Measurements from ENCODE around the gene CSF2.

Gene CSF2

DNA sequence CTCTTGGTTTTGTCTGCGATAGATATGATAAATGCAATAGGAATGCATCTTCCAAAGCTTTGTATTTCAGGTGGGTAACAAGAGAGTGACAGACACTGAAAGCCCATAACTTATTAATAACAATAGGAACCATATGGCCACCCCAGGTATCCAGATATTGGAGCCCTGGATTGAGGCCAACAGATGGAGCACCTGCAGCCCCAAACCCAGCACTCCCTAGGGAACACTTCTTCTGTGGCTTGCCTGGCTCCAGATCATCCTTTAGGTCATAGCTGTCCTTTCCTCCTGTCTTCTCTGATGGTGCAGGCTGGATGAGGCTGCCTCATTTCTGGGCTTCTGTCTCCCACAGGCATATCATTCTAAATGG, 18.2 kb upstream of the CSF2 start:
- DNase-seq: no peak

DNA sequence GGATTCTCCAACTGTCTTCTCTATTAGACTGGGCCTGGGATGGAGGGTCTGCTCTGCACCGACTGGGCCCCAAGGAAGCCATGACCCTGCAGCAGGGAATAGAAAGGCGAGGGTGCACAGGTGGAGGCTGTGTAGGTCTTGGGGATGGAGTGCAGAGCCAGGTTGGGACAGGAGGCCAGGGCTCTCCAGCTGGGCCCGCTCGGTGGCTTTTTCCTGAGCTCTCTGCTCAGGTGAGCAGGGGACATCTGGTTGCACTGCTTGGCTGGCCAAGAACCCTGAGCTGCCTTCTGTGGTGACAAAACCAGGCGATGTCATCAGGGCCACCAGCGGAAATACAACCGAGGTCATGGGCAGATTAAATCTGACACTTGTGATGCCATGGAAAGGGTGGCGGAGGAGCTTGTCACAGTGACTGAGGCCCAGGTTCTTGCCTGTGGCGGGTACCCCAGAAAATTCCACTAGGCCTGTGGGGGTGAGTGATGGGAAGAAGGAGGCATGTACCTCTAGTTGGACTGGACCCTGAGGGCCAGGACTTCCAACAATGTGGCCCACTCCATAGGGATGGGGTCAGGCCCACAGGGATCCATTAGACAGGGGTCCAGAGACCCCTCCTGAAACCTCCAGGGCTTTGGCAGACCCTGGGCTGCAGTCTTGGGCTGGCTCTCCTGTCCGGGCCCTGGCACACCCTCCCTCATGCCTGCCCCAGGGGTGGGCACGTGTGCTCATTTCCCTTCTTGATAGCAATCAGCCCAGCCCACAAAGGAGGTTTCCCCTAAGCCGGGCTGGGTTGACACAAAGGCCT, 17.6 kb upstream of the CSF2 start:
- DNase-seq: peak; percentile 76

DNA sequence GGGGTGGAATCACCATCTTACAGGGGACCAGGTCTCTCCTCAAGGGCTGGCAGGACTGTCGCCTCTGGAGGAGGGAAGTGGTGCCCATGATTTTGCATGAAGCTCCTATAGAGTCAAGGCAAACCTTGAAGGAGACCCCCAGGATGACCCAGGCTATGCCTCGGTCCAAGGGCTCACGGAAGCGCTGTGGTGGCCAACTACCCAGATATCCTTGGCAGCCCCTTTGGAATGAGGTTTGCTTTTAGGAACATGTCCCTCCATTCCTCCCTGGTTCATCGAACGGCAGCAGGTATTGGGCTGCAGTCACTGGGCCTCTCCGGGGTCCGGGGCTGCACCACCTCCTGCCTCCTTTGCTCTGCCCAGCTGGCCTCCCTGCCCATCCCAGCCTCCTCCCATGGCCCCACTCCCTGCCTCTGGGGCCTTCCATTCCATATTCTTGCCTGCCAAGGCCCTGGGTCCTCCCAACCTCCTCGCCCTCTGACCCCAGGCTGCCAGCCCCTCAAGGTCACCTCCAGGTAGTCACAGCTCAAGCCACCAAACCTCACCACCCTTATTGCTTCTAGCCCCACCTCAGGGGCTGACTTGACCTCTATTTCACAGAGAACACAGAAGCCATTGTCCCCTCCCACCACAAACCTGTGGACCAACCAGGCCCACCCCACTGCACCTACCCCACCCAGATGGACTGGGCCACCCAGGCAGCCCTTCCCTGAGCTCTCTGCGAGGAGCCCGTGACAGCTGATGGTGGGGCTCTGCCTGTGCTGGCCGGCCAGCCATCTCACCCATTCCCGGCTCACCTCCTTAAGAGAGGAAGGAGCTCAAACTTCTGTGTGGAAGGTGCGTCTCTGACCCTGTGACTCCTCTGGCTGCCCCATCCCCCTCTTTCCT, 16.7 kb upstream of the CSF2 start:
- DNase-seq: no peak

DNA sequence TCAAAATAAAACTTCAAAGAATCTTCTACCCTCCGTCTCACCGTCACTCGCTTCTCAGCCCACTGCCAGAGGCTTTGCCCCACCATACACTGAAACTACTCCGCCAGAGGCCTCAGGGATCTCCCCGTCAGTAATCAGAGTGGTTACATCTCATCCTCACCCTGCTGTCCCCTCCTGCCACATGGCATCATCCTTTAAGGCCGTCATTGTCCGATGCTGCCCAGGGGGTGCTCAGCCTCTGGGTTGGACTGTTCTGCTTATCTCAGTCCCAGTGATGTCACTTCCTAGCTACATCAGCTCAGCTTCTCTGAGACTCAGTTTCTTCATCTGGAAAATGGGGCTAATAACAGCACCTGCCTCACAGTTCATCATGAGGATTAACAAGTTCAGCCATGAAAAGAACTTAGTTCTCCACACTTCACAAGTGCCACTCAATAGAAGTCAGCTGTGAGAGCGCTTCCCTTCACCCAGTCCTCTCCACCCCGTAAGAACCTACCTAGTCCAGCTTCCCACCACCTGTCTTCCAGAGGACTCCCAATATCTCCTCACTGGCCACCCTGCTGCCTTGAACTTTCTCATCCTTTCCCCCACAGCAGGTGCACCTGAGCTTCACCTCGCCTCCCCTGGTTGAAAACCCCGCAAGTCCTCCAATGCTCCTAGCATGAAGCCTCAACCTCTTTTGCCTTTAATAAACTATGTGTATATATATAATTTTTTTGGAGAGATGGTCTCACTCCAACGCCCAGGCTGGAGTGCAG, 15.9 kb upstream of the CSF2 start:
- DNase-seq: no peak

DNA sequence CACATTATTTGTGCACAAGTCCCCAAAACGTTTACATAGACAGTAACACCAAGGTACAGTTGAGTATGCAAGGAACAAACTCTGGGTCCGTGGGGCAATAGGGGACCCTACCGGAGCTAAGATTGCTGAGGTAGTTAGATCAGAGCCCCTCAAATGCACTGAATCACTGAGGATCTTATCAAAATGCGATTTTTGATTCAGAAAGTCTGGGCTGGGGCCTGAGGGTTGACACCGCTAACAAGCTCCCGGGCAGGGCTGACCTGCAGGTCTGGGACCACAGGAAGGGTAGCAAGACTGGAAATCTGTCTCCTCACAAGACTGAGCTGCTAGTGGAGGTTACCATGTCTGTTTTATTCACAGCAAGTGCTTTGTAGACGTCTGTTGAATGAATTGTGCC, 14.9 kb upstream of the CSF2 start:
- no peak for DNase-seq

DNA sequence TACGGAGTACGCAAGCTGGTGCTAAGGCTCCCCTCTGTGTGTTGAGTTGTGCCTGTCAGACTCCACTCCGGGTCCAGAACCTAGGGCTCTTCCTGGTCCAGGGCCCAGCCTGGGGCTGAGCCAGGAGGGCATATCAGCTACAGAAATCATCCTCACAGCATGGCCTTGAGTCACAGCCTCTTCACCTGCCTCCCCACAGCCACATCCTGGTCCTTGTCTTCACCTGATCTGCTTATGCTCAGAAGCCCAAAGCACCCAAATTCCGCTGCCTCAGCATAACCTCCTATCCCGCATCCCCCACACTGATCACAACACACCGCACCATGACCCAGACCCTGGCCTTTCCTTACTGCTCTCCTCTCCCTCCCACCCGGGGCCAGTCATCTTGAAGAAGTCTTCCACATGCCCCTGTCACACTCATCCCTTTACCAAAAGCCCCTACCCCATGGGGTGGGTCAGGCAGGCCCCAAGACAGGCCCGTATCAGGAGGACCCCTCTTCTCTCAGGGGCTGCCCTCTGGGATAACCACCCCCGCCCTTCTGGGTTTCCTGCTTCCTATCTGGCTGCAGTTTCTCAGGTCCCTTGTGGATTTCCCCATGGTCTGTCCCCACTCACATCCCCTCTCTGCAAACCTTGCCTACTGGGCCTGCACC, 14.4 kb upstream of the CSF2 start:
- peak; percentile 61 for DNase-seq

DNA sequence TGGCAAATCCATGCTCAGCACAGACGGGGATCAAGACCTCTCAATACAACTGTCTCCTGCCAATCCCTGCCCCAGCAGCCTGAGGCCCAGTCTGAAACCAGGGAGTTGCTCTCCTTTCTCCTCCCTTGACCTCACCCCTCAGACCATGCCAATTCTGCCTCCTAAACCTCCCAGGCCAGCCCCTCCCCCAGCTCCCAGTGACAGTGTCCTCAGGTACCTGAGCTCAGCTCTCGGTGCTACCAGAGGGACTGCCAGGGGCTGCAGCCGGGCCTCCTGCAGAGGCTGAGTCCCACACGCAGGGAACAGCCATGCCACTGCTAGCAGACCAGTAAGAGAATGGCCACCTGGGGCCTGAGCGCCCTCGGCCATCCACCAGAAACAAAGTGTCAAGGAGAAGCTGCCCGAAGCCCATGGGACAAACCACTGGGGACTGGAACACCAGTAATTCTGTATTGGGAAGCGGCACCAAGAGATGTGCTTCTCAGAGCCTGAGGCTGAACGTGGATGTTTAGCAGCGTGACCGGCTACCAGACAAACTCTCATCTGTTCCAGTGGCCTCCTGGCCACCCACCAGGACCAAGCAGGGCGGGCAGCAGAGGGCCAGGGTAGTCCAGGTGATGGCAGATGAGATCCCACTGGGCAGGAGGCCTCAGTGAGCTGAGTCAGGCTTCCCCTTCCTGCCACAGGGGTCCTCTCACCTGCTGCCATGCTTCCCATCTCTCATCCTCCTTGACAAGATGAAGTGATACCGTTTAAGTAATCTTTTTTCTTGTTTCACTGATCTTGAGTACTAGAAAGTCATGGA, 13.7 kb upstream of the CSF2 start:
- DNase-seq: no peak

DNA sequence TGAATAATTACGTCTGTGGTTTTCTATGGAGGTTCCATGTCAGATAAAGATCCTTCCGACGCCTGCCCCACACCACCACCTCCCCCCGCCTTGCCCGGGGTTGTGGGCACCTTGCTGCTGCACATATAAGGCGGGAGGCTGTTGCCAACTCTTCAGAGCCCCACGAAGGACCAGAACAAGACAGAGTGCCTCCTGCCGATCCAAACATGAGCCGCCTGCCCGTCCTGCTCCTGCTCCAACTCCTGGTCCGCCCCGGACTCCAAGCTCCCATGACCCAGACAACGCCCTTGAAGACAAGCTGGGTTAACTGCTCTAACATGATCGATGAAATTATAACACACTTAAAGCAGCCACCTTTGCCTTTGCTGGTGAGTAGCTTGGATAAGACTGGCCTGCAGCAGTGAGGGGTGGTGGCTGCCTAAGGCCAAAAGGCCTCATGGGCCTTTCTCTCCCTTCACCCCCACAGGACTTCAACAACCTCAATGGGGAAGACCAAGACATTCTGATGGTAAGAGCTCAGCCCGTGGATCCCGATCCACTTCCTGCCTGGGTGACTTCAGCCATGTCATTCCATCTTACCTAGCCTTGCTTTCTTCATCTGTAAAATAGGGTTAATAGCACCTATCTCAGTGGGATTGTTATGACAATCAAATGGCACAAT, 13.0 kb upstream of the CSF2 start, which contains the start of gene IL3:
IL3 (plus strand) TSS at position 155 of the 661 bp plus-strand sequence; CDS start at position 207, 52 bp downstream.
- no peak for DNase-seq

DNA sequence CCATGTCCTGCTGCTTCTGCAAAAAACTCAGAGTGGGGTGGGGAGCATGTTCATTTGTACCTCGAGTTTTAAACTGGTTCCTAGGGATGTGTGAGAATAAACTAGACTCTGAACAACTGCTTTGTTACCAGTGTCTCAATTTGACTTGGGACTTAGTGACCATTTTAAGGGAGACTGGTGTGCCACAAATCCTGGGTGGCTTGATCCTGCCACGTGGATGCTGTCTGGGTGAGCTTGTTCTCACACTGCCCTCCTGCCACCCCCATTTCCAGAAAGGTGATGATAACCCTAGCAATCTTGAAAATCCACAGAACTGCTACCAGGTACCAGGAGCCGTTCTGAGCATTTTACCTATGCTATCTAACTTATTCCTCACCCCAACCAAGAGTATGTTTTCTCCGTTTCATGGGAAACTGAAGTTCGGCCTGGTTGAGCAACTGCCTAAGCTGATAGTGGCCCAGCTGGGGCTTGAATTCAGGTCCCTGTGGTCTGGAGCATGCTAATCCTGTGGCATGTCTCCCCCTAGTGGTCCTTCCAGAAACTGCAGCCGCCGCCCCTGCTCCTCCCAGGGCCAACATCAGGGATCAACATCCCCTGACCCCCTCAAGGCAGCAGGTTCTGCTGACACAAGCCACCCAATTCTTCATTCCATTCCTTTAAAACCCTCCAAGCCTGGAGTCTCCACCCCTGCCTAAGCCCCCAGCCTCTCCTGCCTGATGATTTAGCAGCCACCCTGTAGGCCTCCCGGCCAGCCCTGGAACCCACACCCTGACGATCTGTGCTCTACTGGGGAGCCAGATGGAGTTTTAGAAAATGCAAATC, 10.3 kb upstream of the CSF2 start:
- DNase-seq: peak; percentile 62

DNA sequence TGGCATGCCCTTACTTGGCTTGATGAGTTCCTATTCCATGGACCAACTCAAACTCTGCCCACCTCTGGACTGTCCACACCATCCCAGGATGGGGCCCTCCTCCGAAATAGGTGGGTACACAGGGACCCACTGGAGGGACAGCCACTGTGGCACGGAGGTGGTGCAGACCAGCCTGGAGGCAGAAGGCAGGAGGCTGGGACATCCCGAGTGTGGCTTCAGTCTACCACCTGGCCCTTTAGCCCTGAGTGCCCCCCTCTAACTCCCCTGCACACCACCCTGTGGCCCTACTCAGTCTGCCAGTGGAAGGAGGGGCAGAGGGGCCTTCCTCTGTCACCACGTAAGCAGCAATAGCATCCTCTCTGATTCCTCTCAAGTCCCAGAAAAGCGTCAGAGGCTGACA, 9.4 kb upstream of the CSF2 start:
- DNase-seq: no peak

DNA sequence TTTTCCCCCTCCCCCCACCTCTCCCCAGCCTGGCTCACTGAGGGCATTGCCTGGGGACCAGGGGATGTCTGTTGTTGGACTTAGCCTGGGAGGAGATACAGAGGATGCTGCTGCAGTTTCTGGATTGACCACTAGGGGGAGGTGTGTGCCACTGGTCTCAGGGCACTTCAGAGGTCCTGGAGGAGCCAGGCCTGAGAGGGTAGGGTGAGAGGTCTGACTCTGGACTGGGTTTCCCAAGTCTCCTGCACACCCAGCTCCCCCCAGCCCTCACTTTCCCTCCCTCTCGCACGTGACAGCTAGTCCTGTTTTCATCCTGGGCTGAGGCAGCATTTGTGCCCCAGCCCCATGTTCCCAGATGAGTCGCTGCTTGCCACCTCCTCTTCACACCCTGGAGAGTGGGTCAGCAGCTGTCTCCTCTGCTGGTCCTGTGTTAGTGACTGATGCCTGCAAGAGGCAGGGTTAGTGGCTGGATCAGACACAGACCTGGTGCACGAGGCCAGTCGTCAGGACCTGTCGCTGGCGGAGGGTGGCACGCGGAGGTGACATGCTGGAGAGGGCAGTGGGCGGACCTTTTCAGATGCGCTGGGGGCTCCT, 8.8 kb upstream of the CSF2 start:
- peak; percentile 58 for DNase-seq

DNA sequence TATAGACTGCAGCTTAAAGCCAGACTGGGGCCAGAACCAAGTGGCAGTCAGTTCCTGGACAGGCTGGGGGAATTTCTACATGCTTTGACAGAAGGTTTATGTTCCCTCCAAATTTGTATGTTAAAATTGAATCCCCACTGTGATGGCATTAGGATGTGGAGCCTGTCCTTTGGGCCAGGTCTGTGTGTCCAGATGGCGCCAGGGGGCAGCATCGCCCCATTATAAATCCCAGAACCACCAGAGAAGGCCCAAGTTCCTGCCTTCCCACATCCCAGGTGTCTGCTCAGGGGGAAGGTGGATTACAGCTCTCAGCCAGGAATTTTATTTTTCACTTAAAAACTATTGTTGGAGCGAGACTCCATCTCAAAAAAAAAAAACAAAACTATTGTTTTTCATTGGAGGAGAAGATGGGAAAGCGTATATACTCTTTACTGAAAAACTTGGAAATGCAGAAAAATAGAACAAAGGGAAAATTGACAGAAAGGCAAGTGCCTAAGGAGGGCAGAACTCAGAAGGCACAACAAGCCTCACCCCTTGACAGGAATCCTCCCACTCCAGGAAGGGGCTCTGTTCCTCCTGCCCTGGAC, 8.1 kb upstream of the CSF2 start:
- DNase-seq: peak; percentile 36

DNA sequence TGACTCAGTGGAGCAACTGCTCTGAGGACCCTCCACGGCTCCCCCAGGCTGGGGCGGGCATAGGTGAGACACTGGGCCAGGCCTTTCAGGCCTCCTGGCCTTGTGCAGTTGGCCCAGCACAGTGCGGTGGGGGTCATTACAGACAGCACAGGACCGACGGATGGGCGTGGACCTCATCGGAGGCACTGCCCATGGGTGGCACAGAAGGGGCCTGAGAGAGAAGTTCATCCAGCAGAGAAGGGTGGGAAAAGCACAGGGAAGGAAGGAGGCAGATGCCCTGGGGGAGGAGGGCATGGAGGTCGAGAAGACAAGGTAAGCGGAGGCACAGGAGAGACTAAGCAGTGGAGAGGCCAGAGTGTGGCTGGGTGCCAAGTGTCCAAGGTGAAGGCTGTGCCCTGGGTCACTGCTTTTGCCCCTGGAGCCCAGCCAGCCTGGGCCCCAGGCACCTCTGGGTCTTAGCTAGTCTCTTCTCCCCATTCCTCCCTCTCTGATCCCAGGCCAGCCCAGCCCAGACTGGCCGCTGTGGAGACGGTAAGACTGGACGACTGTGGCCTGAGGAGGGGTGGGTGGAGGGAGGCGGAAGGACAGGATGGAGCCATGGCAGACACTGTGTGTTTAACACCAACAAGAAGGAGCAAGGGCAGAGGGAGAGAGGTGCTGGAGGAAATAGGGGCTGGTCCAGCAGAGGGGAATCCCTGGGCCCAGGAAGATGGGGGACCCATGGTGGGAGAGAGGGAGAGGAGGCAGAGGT, 7.5 kb upstream of the CSF2 start:
- DNase-seq: no peak

DNA sequence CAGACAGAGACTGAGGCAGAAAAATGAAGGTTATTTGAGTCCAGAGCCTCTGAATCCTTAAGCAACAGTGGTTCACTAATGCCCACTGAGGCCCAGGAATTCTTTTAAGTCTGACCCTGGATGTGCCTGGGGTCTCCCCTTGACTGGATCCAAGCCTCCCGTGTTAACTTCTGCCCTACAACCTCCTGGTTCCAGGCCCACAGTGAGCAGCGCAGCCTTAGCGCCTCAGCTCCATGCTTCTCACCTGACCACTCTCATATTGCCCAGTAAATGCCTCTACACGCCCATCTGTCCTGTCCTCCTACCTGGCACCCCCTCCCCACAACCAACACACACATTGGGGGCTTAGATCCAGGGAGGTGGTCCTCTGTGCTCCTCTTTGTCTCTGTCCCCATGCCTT, 6.7 kb upstream of the CSF2 start:
- DNase-seq: no peak

DNA sequence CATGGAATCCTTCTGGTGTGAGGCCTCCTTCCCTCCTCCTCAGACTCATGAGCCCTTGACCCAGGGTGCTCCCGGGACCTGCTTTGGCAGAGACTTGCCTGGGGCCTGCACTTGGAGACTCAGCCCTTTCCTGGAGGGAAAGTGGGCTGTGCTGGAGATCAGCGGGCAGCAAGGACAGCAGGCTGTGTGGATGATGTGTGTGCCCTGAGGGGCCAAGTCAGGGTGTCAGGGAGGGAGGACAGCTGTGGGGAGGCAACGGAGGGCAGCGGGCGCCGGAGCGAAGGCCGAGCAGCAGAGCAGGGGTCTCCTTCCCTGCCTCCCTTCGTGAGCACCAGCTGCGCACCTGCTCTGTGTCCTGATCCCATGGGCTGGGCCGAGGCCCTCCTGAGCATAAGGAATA, 6.1 kb upstream of the CSF2 start:
- no peak for DNase-seq

DNA sequence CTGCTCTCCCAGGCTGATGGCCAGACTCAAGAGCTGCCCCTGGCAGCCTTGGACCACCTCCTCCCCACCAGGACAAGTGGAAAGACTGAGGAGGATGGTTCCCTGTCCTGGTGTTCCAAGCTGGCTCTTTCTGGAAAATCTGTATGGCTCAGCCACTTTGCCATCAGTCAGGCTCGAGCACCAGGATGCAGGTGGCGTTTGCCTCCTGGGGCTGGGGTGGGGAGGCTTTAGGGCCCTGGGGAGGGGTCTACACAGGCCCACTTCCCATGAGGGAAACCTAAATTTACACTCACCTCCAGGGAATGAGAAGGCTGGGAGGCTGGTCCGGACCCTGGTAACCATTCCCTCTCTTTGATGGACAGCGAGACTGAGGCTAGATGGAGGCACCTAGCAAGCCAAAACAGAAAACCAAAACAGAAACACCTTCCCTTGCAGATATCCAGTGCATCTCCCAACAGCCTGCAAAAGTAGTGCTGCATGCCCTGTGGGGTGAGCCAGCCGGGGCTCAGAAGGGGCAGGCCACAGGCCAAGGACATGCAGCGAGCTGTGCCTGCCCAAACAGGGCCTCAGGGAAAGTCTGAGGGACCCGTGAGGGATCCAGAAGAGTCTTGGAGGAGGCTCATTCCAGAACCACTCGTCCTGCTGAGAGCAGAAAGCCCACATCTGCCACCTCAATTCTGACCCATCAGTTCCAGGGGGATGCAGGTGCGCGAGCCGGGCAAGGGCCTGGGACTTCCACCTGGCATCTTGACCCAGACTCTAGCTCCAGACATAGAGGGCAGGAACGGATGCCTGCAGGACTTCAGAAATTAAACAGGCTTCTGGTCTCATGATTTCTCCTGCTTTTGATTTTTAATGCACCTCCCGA, 5.4 kb upstream of the CSF2 start:
- DNase-seq: no peak

DNA sequence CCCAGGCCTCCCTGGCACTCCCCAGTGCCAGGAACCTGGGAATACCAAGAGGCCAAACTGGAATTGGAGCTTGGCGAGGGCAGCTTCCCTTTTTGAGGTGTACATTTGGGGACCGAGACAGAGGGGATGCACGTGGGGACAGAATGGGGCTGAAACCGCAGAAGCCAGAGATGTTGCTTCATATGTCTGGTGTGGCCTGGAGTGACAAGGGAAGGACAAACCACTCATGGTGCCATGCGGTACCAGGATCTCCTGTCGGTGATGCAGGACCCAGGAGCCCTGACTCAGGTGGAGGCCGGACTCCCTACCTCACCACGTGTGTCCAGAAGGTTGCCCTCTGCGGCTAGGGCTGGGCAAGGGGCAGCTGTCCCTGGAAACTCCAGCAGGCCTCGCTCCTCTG, 4.0 kb upstream of the CSF2 start:
- DNase-seq: no peak

DNA sequence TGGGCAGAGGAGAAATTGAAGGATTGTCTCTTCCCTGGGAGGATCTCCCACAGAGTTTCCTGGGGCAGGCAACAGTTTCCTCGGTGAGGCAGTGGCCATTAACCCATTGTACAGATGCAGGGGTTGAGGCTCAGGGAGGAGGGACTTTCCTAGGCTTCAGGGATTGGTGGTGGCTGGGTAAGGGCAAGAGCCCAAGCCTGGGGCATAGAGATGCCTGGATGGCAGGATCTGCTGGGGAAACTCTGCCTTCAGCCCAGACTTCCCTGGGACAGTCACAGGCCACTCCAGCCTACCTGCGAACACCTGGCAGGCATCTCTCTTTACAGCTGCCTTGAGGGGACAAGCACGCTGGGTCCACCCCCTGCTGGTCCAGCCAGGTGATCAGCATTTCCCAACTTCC, 3.6 kb upstream of the CSF2 start:
- DNase-seq: no peak

Measured in central memory CD4-positive, alpha-beta T cell (primary cell).